Neural cell (in vitro differentiated cells): ENCODE measurements around the gene TNFRSF14.

Source experiments
- CTCF ChIP-seq: fragments of 450-650 bp; IDR thresholded peaks from 2 replicates; pipeline ENCODE4 v1.5.1; 2014; ENCODE audit warnings: antibody characterized with exemption, mild to moderate bottlenecking, moderate library complexity; ENCODE audit not compliant: poor library complexity, severe bottlenecking
- EP300 ChIP-seq: fragments of 450-650 bp; conservative IDR thresholded peaks from 2 replicates; pipeline ENCODE4 v1.6.1; 2014; ENCODE audit warnings: antibody characterized with exemption, mild to moderate bottlenecking, moderate library complexity; ENCODE audit not compliant: poor library complexity, severe bottlenecking
- EZH2 ChIP-seq: fragments of 200-600, 300-800 bp; shearing (Covaris generic), sonication (generic); IDR thresholded peaks from 2 replicates; pipeline ENCODE4 v1.6.1; 2014; ENCODE audit warnings: antibody characterized with exemption, low read length, borderline replicate concordance, mild to moderate bottlenecking; ENCODE audit not compliant: insufficient read depth, poor library complexity, severe bottlenecking
- POLR2AphosphoS5 ChIP-seq: IDR thresholded peaks from 2 replicates; pipeline ENCODE4 v1.6.1; 2012
- RAD21 ChIP-seq: fragments of 450-650 bp; conservative IDR thresholded peaks from 2 replicates; pipeline ENCODE4 v1.6.1; 2014; ENCODE audit warnings: antibody characterized with exemption, mild to moderate bottlenecking, moderate library complexity
- SMC3 ChIP-seq: fragments of 450-650 bp; conservative IDR thresholded peaks from 2 replicates; pipeline ENCODE4 v1.6.1; 2014; ENCODE audit warnings: antibody characterized with exemption, mild to moderate bottlenecking, moderate library complexity; ENCODE audit not compliant: poor library complexity
- TAF1 ChIP-seq: IDR thresholded peaks from 2 replicates; pipeline ENCODE4 v1.6.1; 2012; ENCODE audit warnings: low read depth

- TF ChIP-seq CTCF (no peak), POLR2AphosphoS5 (no peak), EZH2 (no peak), EP300 (no peak), TAF1 (no peak), RAD21 (no peak), SMC3 (no peak)
Observed at GRCh38 chr1:2558420-2558819, 2.2 kb downstream of the TNFRSF14 start.
